HepG2 (cell line): Measurements from ENCODE around the gene IGFN1.

ENCODE experiments used
- CTCF ChIP-seq: sonication (generic); formaldehyde crosslinking; IDR thresholded peaks from 2 replicates; pipeline ENCODE4 v1.5.0; 2020; ENCODE audit warnings: mild to moderate bottlenecking, missing genetic modification reagents, moderate library complexity
- NPAS2 ChIP-seq: sonication (generic); formaldehyde crosslinking; IDR thresholded peaks from 2 replicates; pipeline ENCODE4 v1.8.0; 2022; ENCODE audit warnings: mild to moderate bottlenecking, missing genetic modification reagents, borderline replicate concordance
- SIX4 ChIP-seq: sonication (generic); formaldehyde crosslinking; IDR thresholded peaks from 2 replicates; pipeline ENCODE4 v1.4.0; 2020; ENCODE audit warnings: missing genetic modification reagents
- SUZ12 ChIP-seq: fragments of 150-350 bp; IDR thresholded peaks from 2 replicates; pipeline ENCODE4 v1.6.1; 2014; ENCODE audit warnings: low read depth, low read length
- ZNF768 ChIP-seq: sonication (generic); formaldehyde crosslinking; IDR thresholded peaks from 2 replicates; pipeline ENCODE4 v1.4.0; 2020; ENCODE audit warnings: missing genetic modification reagents

GRCh38 chr1:201214461-201214860, 23.8 kb downstream of the IGFN1 start:
- TF ChIP-seq SUZ12 (no peak), CTCF (CRISPR knock-in tag) (peak; percentile 31), NPAS2 (CRISPR knock-in tag) (no peak), SIX4 (CRISPR knock-in tag) (no peak), ZNF768 (no peak)
